OCI-LY3 (cell line): ENCODE results near the gene GSN.

Source experiments
- H2AFZ ChIP-seq: fragments of 200-600, 300-600 bp; shearing (Covaris generic); 2 replicates; pipeline ENCODE4 v1.6.0; 2014; ENCODE audit warnings: antibody characterized with exemption, low read depth, low read length
- H3K27ac ChIP-seq: fragments of 200-600, 300-600 bp; sonication (generic); 2 replicates; pipeline ENCODE4 v1.5.1; 2014; ENCODE audit warnings: mild to moderate bottlenecking, low read length, moderate library complexity, mixed read lengths
- H3K27me3 ChIP-seq: fragments of 200-600, 300-600 bp; sonication (generic); 2 replicates; pipeline ENCODE4 v1.6.1; 2014; ENCODE audit warnings: low read depth, low read length, mixed read lengths
- H3K36me3 ChIP-seq: fragments of 200-600, 300-600 bp; sonication (generic); replicated peaks from 2 replicates; pipeline ENCODE3; 2014; ENCODE audit warnings: low read depth, low read length, mixed read lengths
- H3K4me1 ChIP-seq: fragments of 300-600, 200-600 bp; sonication (generic); 2 replicates; pipeline ENCODE4 v1.6.1; 2014; ENCODE audit warnings: low read length, mixed read lengths
- H3K4me2 ChIP-seq: fragments of 200-600, 300-600 bp; sonication (generic); 2 replicates; pipeline ENCODE4 v1.6.1; 2014; ENCODE audit warnings: low read length, mixed read lengths
- H3K4me3 ChIP-seq: fragments of 300-600, 200-600 bp; sonication (generic); 2 replicates; pipeline ENCODE4 v1.5.1; 2014; ENCODE audit warnings: antibody characterized with exemption, mild to moderate bottlenecking, low read length, moderate library complexity
- H3K79me2 ChIP-seq: fragments of 300-600, 200-600 bp; shearing (Covaris generic); 2 replicates; pipeline ENCODE4 v1.6.1; 2014; ENCODE audit warnings: mild to moderate bottlenecking, low read length, mixed read lengths
- H3K9ac ChIP-seq: fragments of 300-600, 200-600 bp; shearing (Covaris generic); 2 replicates; pipeline ENCODE4 v1.6.0; 2014; ENCODE audit warnings: mild to moderate bottlenecking, low read length, moderate library complexity
- H3K9me3 ChIP-seq: fragments of 200-600, 300-600 bp; shearing (Covaris generic); 2 replicates; pipeline ENCODE4 v1.6.1; 2014; ENCODE audit warnings: low read length, mixed read lengths; ENCODE audit not compliant: insufficient read depth
- H4K20me1 ChIP-seq: fragments of 200-600, 300-600 bp; sonication (generic); 2 replicates; pipeline ENCODE4 v1.6.1; 2016; ENCODE audit warnings: low read length, mixed read lengths; ENCODE audit not compliant: insufficient read depth
- EZH2phosphoT487 ChIP-seq: fragments of 200-600 bp; shearing (Covaris generic); IDR thresholded peaks from 2 replicates; pipeline ENCODE4 v1.6.1; 2018; ENCODE audit warnings: antibody characterized with exemption, mixed run types, low read depth
- TF ChIP-seq, protein P1 (sequence below): fragments of 200-600, 300-600 bp; sonication (generic); IDR thresholded peaks from 2 replicates; pipeline ENCODE4 v1.5.1; 2014; ENCODE audit warnings: antibody characterized with exemption, low read length, low read depth

Gene GSN

DNA sequence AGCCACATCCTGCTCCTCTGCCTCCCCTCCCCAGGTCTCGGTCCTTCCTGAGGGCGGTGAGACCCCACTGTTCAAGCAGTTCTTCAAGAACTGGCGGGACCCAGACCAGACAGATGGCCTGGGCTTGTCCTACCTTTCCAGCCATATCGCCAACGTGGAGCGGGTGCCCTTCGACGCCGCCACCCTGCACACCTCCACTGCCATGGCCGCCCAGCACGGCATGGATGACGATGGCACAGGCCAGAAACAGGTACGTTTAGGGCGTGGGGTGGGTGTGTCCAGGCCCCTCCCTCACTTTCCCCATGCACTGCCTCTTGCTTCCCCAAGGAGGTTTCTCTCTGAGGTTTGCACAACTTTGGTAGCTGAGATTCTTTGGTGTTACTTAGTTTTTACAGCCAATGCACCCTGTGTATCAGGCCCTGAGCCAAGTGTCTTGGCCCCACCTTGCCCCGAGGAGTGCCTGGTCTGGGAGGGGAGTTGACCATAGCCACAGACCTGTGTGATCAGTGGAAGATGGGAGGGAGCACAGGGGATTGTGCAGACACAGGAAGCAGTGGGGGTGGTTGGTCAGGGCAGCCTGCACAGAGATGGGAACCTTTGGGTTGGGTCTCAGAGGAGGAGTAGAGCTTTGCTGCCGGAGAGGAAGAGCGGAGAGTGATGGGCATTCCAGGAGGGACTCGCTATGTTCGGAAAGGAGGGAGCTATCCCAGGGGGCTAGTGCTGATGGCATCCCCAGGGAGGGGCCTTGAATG lies 50.8 kb downstream of the GSN start:
- Histone ChIP-seq H3K9ac (no peak overlapping the region), H3K27ac (no peak overlapping the region)

DNA sequence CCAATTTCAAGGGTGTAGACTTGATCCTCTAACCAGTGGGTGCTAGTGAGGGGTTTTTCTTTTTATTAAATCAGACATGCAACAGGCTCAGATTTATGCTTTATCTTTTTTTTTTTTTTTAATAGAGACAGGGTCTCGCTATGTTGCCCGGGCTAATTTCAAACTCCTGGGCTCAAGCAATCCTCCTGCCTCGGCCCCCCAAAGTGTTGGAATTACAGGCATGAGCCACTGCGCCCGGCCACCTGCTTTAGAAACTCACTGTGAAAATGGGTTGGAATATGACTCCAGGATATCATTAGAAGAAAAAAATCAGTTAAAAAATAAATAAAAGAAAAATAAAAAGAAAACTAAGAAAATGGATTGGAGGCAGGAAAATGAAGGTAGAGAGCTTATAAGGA lies 51.4 kb downstream of the GSN start:
- Histone ChIP-seq H3K9ac (no peak overlapping the region), H2AFZ (no peak overlapping the region), H3K4me3 (no peak overlapping the region), H3K27ac (no peak overlapping the region), H3K4me1 (peaks cover 9% of the 10 kb centered on the region), H3K9me3 (no peaks in the 10 kb centered on the region), H3K27me3 (no peaks in the 10 kb centered on the region), H3K36me3 (no peaks in the 10 kb centered on the region), H3K4me2 (no peak overlapping the region), H4K20me1 (no peaks in the 10 kb centered on the region), H3K79me2 (no peaks in the 10 kb centered on the region)
- TF ChIP-seq, protein P1, sequence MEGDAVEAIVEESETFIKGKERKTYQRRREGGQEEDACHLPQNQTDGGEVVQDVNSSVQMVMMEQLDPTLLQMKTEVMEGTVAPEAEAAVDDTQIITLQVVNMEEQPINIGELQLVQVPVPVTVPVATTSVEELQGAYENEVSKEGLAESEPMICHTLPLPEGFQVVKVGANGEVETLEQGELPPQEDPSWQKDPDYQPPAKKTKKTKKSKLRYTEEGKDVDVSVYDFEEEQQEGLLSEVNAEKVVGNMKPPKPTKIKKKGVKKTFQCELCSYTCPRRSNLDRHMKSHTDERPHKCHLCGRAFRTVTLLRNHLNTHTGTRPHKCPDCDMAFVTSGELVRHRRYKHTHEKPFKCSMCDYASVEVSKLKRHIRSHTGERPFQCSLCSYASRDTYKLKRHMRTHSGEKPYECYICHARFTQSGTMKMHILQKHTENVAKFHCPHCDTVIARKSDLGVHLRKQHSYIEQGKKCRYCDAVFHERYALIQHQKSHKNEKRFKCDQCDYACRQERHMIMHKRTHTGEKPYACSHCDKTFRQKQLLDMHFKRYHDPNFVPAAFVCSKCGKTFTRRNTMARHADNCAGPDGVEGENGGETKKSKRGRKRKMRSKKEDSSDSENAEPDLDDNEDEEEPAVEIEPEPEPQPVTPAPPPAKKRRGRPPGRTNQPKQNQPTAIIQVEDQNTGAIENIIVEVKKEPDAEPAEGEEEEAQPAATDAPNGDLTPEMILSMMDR: no peak
- no peak for TF ChIP-seq EZH2phosphoT487

More for the DNA sequence above, 50.8 kb downstream of the GSN start:
- H3K4me3 ChIP-seq: no peak overlapping the region
- peaks cover 4% of the 10 kb centered on the region for H3K4me1 ChIP-seq
- H3K4me2 ChIP-seq: no peak overlapping the region
- no peaks in the 10 kb centered on the region for H3K9me3 ChIP-seq
- TF ChIP-seq EZH2phosphoT487: no peak
- TF ChIP-seq, protein P1: no peak
- no peaks in the 10 kb centered on the region for H4K20me1 ChIP-seq
- H3K27me3 ChIP-seq: no peaks in the 10 kb centered on the region
- H2AFZ ChIP-seq: no peak overlapping the region
- H3K36me3 ChIP-seq: no peaks in the 10 kb centered on the region
- H3K79me2 ChIP-seq: no peaks in the 10 kb centered on the region

GRCh38 chr9:121321016-121321503 lies 53.1 kb downstream of the GSN start:
- H3K27ac ChIP-seq: no peak overlapping the region

DNA sequence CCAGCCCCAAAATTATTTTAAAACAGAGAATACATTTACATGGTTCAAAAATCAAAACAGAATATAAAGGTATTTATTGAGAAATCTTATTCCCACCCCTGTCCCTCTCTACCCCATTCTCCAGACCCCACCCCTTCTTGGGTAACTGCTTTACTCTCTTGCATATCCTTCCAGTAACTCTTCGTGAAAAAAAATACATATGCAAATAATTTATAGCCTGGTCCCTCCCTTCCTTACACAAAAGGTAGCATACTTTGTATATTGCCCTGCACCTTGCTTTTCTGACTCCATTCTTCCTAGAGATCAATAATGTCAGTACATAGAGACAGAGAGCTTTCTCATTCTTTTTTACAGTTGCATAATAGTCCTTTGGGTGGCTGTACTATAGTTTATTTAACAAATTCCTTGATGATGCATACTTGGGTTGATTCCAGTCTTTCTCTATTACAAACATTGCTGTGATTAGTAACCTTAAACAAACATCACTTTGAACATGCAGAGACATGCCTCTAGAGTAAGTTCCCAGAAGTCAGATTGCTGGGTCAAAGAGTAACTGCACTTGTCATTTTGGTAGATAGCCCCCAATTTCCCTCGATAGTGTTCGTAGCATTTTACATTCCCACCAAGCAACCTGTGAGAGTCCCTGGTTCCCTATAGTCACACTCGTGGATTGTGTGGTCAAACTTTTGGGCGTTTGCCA lies 54.2 kb downstream of the GSN start:
- Histone ChIP-seq H3K9me3 (no peaks in the 10 kb centered on the region), H3K36me3 (no peaks in the 10 kb centered on the region), H3K79me2 (no peaks in the 10 kb centered on the region), H3K9ac (no peak overlapping the region), H3K27ac (no peak overlapping the region), H2AFZ (no peak overlapping the region), H3K4me2 (no peak overlapping the region), H3K4me3 (no peak overlapping the region), H3K27me3 (no peaks in the 10 kb centered on the region), H3K4me1 (peaks cover 13% of the 10 kb centered on the region), H4K20me1 (no peaks in the 10 kb centered on the region)
- no peak for TF ChIP-seq EZH2phosphoT487
- TF ChIP-seq, protein P1: no peak

More at GRCh38 chr9:121321016-121321503, 53.1 kb downstream of the GSN start:
- H3K9me3 ChIP-seq: no peaks in the 10 kb centered on the region
- no peaks in the 10 kb centered on the region for H4K20me1 ChIP-seq
- TF ChIP-seq EZH2phosphoT487: no peak
- TF ChIP-seq, protein P1: no peak
- no peaks in the 10 kb centered on the region for H3K27me3 ChIP-seq
- H3K79me2 ChIP-seq: no peaks in the 10 kb centered on the region
- H2AFZ ChIP-seq: no peak overlapping the region
- H3K36me3 ChIP-seq: no peaks in the 10 kb centered on the region
- H3K9ac ChIP-seq: no peak overlapping the region
- no peak overlapping the region for H3K4me3 ChIP-seq
- no peak overlapping the region for H3K4me2 ChIP-seq
- peaks cover 13% of the 10 kb centered on the region for H3K4me1 ChIP-seq
